SK-N-SH treated with all-trans-retinoic acid at 6 μM for 48 hours (cell line): ENCODE results near the gene CCDC93.

Source experiments
- ATAC-seq: fragments of 200-7000 bp; cut with Tn5 transposase; 3 replicates; pipeline ENCODE4 v1.9.1; 2020; ENCODE audit warnings: mild to moderate bottlenecking, moderate library complexity
- ARNTL ChIP-seq: fragments of 450-650 bp; formaldehyde crosslinking; IDR thresholded peaks from 2 replicates; pipeline ENCODE4 v1.5.0; 2020; ENCODE audit warnings: low read depth, mild to moderate bottlenecking, moderate library complexity, borderline replicate concordance
- BACH2 ChIP-seq: fragments of 250-450 bp; sonication (Bioruptor Pico); IDR thresholded peaks from 2 replicates; pipeline ENCODE4 v1.9.0; 2021; ENCODE audit warnings: mild to moderate bottlenecking, borderline replicate concordance
- CREB5 ChIP-seq: fragments of 250-450 bp; sonication (Bioruptor Pico); IDR thresholded peaks from 2 replicates; pipeline ENCODE4 v1.5.1; 2020; ENCODE audit warnings: low read depth, mild to moderate bottlenecking, moderate library complexity
- CSDC2 ChIP-seq: fragments of 250-450 bp; sonication (Bioruptor Pico); IDR thresholded peaks from 2 replicates; pipeline ENCODE4 v1.5.0; 2020; ENCODE audit warnings: mild to moderate bottlenecking, moderate library complexity
- ESRRG ChIP-seq: fragments of 250-450 bp; sonication (Bioruptor Pico); IDR thresholded peaks from 2 replicates; pipeline ENCODE4 v1.6.1; 2021; ENCODE audit warnings: mild to moderate bottlenecking
- GLIS3 ChIP-seq: fragments of 250-450 bp; sonication (Bioruptor Pico); IDR thresholded peaks from 2 replicates; pipeline ENCODE4 v1.5.0; 2020; ENCODE audit warnings: mild to moderate bottlenecking, moderate library complexity
- ISL1 ChIP-seq: fragments of 250-450 bp; sonication (Bioruptor Pico); IDR thresholded peaks from 2 replicates; pipeline ENCODE4 v2.1.2; 2022; ENCODE audit warnings: mild to moderate bottlenecking, moderate library complexity
- OSR1 ChIP-seq: fragments of 250-450 bp; sonication (Bioruptor Pico); IDR thresholded peaks from 2 replicates; pipeline ENCODE4 v1.8.0; 2022; ENCODE audit warnings: moderate library complexity, mild to moderate bottlenecking, inconsistent platforms
- PATZ1 ChIP-seq: fragments of 250-450 bp; sonication (Bioruptor Pico); IDR thresholded peaks from 2 replicates; pipeline ENCODE4 v1.8.0; 2020; ENCODE audit warnings: mild to moderate bottlenecking, moderate library complexity, borderline replicate concordance
- POU6F1 ChIP-seq: fragments of 250-450 bp; sonication (Bioruptor Pico); IDR thresholded peaks from 2 replicates; pipeline ENCODE4 v1.8.0; 2021; ENCODE audit warnings: low read depth, mild to moderate bottlenecking, moderate library complexity, borderline replicate concordance
- PPARA ChIP-seq: fragments of 250-450 bp; sonication (Bioruptor Pico); IDR thresholded peaks from 2 replicates; pipeline ENCODE4 v1.5.0; 2020; ENCODE audit warnings: mild to moderate bottlenecking, borderline replicate concordance
- RARB ChIP-seq: fragments of 250-450 bp; sonication (Bioruptor Pico); IDR thresholded peaks from 2 replicates; pipeline ENCODE4 v1.8.0; 2021; ENCODE audit warnings: mild to moderate bottlenecking, moderate library complexity
- SNAI2 ChIP-seq: fragments of 250-450 bp; sonication (Bioruptor Pico); IDR thresholded peaks from 2 replicates; pipeline ENCODE4 v1.5.0; 2020; ENCODE audit warnings: mild to moderate bottlenecking, moderate library complexity
- TCF4 ChIP-seq: fragments of 250-450 bp; sonication (Bioruptor Pico); IDR thresholded peaks from 2 replicates; pipeline ENCODE4 v1.8.0; 2021; ENCODE audit warnings: mild to moderate bottlenecking, moderate library complexity, borderline replicate concordance
- TOX ChIP-seq: fragments of 250-450 bp; sonication (Bioruptor Pico); IDR thresholded peaks from 2 replicates; pipeline ENCODE4 v1.8.0; 2021; ENCODE audit warnings: mild to moderate bottlenecking, moderate library complexity, borderline replicate concordance
- TSHZ2 ChIP-seq: fragments of 250-450 bp; sonication (Bioruptor Pico); IDR thresholded peaks from 2 replicates; pipeline ENCODE4 v1.5.0; 2020; ENCODE audit warnings: mild to moderate bottlenecking, moderate library complexity
- ZC3H10 ChIP-seq: fragments of 250-450 bp; sonication (Bioruptor Pico); IDR thresholded peaks from 2 replicates; pipeline ENCODE4 v1.5.1; 2021; ENCODE audit warnings: mild to moderate bottlenecking, moderate library complexity
- ZFP3 ChIP-seq: fragments of 250-450 bp; sonication (Bioruptor Pico); IDR thresholded peaks from 2 replicates; pipeline ENCODE4 v1.5.0; 2020; ENCODE audit warnings: mild to moderate bottlenecking, moderate library complexity
- ZFP30 ChIP-seq: fragments of 450-650 bp; formaldehyde crosslinking; IDR thresholded peaks from 2 replicates; pipeline ENCODE4 v1.5.0; 2022; ENCODE audit warnings: mild to moderate bottlenecking, moderate library complexity
- ZNF565 ChIP-seq: fragments of 450-650 bp; formaldehyde crosslinking; conservative IDR thresholded peaks from 2 replicates; pipeline ENCODE4 v1.5.0; 2020; ENCODE audit warnings: low read depth, mild to moderate bottlenecking, moderate library complexity
- ZNF70 ChIP-seq: fragments of 450-650 bp; formaldehyde crosslinking; IDR thresholded peaks from 2 replicates; pipeline ENCODE4 v1.5.0; 2020; ENCODE audit warnings: mild to moderate bottlenecking, moderate library complexity

CCDC93 gene

GRCh38 chr2:117902933-117903332, 110.9 kb downstream of the CCDC93 start:
- no peak for ATAC-seq
- no peak for TF ChIP-seq TCF4 (CRISPR knock-in tag)
- no peak for TF ChIP-seq ZFP30
- no peak for TF ChIP-seq ESRRG (CRISPR knock-in tag)
- no peak for TF ChIP-seq RARB (CRISPR knock-in tag)
- TF ChIP-seq TSHZ2 (CRISPR knock-in tag): no peak
- TF ChIP-seq OSR1 (CRISPR knock-in tag): no peak
- TF ChIP-seq BACH2 (CRISPR knock-in tag): no peak
- no peak for TF ChIP-seq GLIS3
- no peak for TF ChIP-seq ARNTL
- TF ChIP-seq ISL1 (CRISPR knock-in tag): no peak
- no peak for TF ChIP-seq POU6F1 (CRISPR knock-in tag)
- no peak for TF ChIP-seq ZNF70
- no peak for TF ChIP-seq PPARA
- TF ChIP-seq CSDC2 (CRISPR knock-in tag): no peak
- TF ChIP-seq ZFP3 (CRISPR knock-in tag): no peak
- TF ChIP-seq SNAI2 (CRISPR knock-in tag): no peak

GRCh38 chr2:117888897-117889296, 125.0 kb downstream of the CCDC93 start:
- TF ChIP-seq TCF4 (CRISPR knock-in tag): no peak
- TF ChIP-seq ISL1 (CRISPR knock-in tag): no peak
- TF ChIP-seq ZC3H10: no peak
- no peak for TF ChIP-seq SNAI2 (CRISPR knock-in tag)
- no peak for ATAC-seq

- no peak for ATAC-seq
- no peak for TF ChIP-seq ARNTL
- no peak for TF ChIP-seq CREB5 (CRISPR knock-in tag)
- no peak for TF ChIP-seq ZNF565 (CRISPR knock-in tag)
- TF ChIP-seq ZFP30: no peak
- TF ChIP-seq SNAI2 (CRISPR knock-in tag): no peak
Measured at GRCh38 chr2:117885308-117885707, 128.6 kb downstream of the CCDC93 start.

GRCh38 chr2:117879003-117879402, 134.9 kb downstream of the CCDC93 start:
- ATAC-seq: no peak
- no peak for TF ChIP-seq ZNF565 (CRISPR knock-in tag)
- TF ChIP-seq SNAI2 (CRISPR knock-in tag): no peak
- TF ChIP-seq TOX (CRISPR knock-in tag): no peak
- no peak for TF ChIP-seq ESRRG (CRISPR knock-in tag)
- TF ChIP-seq OSR1 (CRISPR knock-in tag): no peak
- no peak for TF ChIP-seq RARB (CRISPR knock-in tag)
- no peak for TF ChIP-seq PATZ1 (CRISPR knock-in tag)
- no peak for TF ChIP-seq ZNF70
- no peak for TF ChIP-seq ISL1 (CRISPR knock-in tag)
- TF ChIP-seq BACH2 (CRISPR knock-in tag): no peak
- TF ChIP-seq GLIS3: no peak
- TF ChIP-seq, all 23 proteins: peak for 0
